T-helper 1 cell treated with Interleukin-12 subunit alpha and Interleukin-12 subunit beta and Interleukin-4 antibody, amounts not matched to agents 30 μg/mL and 1 μg/mL, for 36 hours (primary cell): Measurements from ENCODE around the gene GREB1L.
"Not testable (repeated sequence)": the region's sequence is repeated elsewhere in the genome, so short reads cannot be mapped to it uniquely, and the experiment has no call there.

Source experiments
- H3K27ac Mint-ChIP-seq: one replicate; pipeline ENCODE4 v1.8.0; 2021; ENCODE audit warnings: mild to moderate bottlenecking, mixed read lengths
- H3K27me3 Mint-ChIP-seq: one replicate; pipeline ENCODE4 v1.8.0; 2021; ENCODE audit warnings: low read depth, mixed read lengths
- H3K36me3 Mint-ChIP-seq: one replicate; pipeline ENCODE4 v1.8.0; 2021; ENCODE audit warnings: low read depth, mixed read lengths
- H3K4me1 Mint-ChIP-seq: one replicate; pipeline ENCODE4 v1.8.0; 2021; ENCODE audit warnings: low read depth, mixed read lengths
- H3K4me3 Mint-ChIP-seq: one replicate; pipeline ENCODE4 v1.8.0; 2021; ENCODE audit warnings: mild to moderate bottlenecking, moderate library complexity, mixed read lengths
- H3K9me3 Mint-ChIP-seq: one replicate; pipeline ENCODE4 v1.8.0; 2021; ENCODE audit warnings: mixed read lengths

Gene GREB1L

DNA sequence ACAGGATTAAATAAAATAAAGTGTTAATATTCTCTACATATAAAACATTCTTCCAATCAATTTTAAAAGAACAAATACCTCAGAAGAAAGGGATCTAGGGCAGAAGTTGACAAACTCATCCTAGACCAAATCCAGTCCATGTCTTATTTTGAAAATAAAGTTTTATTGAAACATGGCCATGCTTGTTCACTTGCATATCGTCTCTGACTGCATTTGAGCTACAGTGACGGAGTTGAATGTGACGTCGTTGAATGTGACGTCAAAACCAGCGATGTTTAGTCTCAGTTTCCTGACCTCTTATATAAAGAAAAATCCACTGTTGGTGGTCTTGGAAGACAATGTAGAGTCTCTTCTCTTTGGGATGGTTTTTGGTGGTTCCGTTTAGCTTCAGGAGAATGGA is 33.6 kb downstream of the GREB1L start:
- Mint-ChIP-seq H3K27me3 (no peaks in the 10 kb centered on the region), H3K4me3 (no peak overlapping the region), H3K4me1 (no peaks in the 10 kb centered on the region), H3K36me3 (no peaks in the 10 kb centered on the region), H3K27ac (no peak overlapping the region), H3K9me3 (no peaks in the 10 kb centered on the region)

DNA sequence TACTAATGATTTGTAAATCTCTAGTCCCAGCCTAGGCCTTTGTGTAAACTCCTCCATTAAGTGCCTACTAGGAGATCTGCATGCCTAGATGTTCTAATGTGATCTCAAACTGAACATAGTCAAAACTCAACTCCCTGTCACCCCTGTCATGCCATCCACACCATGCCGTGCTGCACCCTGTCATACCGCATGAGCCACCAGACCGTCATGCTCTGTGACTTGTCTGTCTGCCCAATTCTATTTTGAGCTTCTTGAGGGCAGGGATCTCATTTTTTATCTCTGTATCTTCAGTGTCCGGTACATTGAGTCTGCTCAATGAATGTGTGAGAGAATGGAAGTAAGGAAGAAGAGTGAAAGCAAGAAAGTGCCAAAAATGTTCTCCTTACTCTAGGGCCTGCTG is 35.5 kb downstream of the GREB1L start:
- no peaks in the 10 kb centered on the region for H3K9me3 Mint-ChIP-seq
- H3K4me1 Mint-ChIP-seq, result no peaks in the 10 kb centered on the region
- no peak overlapping the region for H3K4me3 Mint-ChIP-seq
- no peaks in the 10 kb centered on the region for H3K36me3 Mint-ChIP-seq
- H3K27ac Mint-ChIP-seq, result no peak overlapping the region
- H3K27me3 Mint-ChIP-seq, result no peaks in the 10 kb centered on the region

DNA sequence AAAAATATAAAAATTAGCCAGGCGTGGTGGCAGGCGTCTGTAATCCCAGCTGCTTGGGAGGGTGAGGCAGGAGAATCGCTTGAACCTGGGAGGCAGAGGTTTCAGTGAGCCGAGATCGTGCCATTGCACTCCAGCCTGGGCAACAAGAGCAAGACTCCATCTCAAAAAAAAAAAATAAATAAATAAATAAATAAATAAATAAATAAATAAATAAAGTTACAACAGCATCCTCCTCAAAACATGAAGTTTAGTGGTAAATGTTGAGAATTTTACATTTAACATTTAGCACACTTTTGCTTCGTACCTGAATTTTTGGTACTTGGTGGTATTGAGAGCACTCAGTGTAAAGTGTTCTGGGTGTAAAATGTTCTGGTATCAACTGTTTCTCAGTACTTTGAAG is 36.2 kb downstream of the GREB1L start:
- not testable (repeated sequence) for H3K27ac Mint-ChIP-seq, H3K4me1 Mint-ChIP-seq, H3K36me3 Mint-ChIP-seq, H3K9me3 Mint-ChIP-seq, H3K27me3 Mint-ChIP-seq, H3K4me3 Mint-ChIP-seq

DNA sequence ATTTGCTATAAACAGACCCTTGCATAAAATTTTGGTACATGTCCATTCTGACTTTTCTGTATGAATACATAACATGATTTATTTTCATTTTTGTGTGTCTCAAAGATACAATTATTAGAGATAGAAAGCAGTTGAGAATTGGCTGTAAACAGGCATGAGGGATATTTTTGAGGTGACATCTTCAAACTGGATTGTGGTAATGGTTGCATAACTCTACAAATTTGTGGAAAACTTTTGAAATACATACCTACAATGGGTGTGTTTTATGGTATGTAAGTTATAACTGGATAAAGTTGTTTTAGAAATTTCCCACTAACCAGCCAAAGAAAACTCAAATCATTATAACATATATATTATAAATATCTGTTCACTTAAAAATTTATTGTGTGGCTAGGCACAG is 39.6 kb downstream of the GREB1L start:
- H3K27ac Mint-ChIP-seq, result no peak overlapping the region
- H3K9me3 Mint-ChIP-seq, result no peaks in the 10 kb centered on the region
- no peak overlapping the region for H3K4me3 Mint-ChIP-seq
- no peaks in the 10 kb centered on the region for H3K4me1 Mint-ChIP-seq
- no peaks in the 10 kb centered on the region for H3K27me3 Mint-ChIP-seq
- H3K36me3 Mint-ChIP-seq, result no peaks in the 10 kb centered on the region

DNA sequence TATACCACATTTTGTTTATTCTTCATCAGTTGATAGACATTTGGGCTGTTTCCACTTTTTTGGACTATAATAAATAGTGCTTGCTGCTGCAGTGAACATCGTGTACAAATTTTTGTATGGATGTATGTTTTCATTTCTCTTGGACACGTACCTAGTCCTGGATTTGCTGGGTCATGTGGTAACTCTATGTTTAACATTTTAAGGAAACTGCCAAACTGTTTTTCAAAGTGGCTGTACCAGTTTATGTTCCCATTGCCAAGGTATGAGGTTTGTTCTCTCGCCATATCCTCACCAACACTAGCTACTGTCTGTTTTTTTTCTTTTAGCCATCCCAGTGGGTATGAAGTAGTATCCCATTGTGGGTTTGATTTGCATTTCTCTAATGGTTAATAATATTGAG is 42.5 kb downstream of the GREB1L start:
- no peaks in the 10 kb centered on the region for H3K9me3 Mint-ChIP-seq
- H3K36me3 Mint-ChIP-seq, result no peaks in the 10 kb centered on the region
- H3K27ac Mint-ChIP-seq, result no peak overlapping the region
- no peaks in the 10 kb centered on the region for H3K27me3 Mint-ChIP-seq
- no peak overlapping the region for H3K4me3 Mint-ChIP-seq
- H3K4me1 Mint-ChIP-seq, result no peaks in the 10 kb centered on the region

DNA sequence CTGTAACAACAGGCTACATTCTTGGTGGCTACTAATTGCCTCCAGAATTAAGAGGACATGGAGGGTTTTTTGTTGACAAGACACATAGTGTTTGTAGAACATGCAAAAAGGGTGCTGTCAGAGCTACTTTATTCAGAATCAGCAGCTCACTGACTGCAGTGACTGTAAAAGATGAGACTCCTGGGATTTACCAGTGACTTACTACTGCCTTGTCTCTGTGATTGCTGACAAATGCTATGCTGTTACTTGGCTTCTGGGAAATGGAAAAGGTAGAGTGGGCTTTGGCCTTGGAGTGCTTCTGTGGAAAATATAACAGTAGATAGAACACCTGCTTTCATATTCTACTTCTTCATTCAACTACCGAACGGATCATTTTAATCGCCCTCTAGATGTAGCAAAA is 47.8 kb downstream of the GREB1L start:
- no peak overlapping the region for H3K27ac Mint-ChIP-seq
- no peaks in the 10 kb centered on the region for H3K36me3 Mint-ChIP-seq
- H3K27me3 Mint-ChIP-seq, result no peaks in the 10 kb centered on the region
- H3K4me1 Mint-ChIP-seq, result no peaks in the 10 kb centered on the region
- H3K9me3 Mint-ChIP-seq, result no peaks in the 10 kb centered on the region
- H3K4me3 Mint-ChIP-seq, result no peak overlapping the region

DNA sequence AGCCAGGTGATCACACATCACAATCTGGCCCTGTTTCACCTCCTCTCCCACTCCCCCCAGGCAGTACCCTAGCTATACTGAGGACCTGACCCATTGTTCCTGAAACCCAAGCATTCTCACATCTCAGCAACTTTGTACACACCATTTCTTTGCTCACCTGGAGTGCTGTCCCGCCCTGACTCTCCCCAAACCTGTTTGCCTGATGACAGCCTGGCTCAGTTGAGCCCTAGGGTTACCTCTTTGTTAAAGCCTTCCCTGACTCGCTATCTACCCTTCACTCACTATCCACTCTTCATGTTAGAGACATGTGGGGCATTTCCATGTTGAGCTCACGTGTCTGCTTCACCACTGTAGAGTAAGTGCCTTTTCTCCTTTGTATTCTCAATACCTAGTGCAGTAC is 49.1 kb downstream of the GREB1L start:
- Mint-ChIP-seq H3K4me3 (no peak overlapping the region), H3K27ac (no peak overlapping the region), H3K4me1 (no peaks in the 10 kb centered on the region), H3K36me3 (no peaks in the 10 kb centered on the region), H3K27me3 (no peaks in the 10 kb centered on the region), H3K9me3 (no peaks in the 10 kb centered on the region)

DNA sequence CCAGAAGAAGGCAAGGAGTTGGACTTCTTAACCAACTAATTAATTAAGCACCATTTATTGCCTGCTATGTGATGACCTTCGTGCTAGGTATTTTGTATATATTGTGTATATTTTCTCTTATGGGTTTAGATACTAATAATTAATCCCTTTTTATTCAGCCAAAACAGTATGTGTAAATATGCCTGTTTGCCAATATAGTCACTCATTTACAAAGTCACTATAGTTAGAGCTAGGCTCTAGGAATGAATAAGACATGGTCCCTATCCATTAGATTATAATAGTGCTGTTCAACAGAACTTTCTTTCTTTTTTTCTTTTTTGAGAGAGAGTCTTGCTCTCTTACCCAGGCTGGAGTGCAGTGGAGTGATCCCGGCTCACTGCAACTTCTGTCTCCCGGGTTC is 51.4 kb downstream of the GREB1L start:
- no peaks in the 10 kb centered on the region for H3K9me3 Mint-ChIP-seq
- no peak overlapping the region for H3K27ac Mint-ChIP-seq
- no peaks in the 10 kb centered on the region for H3K4me1 Mint-ChIP-seq
- H3K4me3 Mint-ChIP-seq, result no peak overlapping the region
- no peaks in the 10 kb centered on the region for H3K27me3 Mint-ChIP-seq
- no peaks in the 10 kb centered on the region for H3K36me3 Mint-ChIP-seq

DNA sequence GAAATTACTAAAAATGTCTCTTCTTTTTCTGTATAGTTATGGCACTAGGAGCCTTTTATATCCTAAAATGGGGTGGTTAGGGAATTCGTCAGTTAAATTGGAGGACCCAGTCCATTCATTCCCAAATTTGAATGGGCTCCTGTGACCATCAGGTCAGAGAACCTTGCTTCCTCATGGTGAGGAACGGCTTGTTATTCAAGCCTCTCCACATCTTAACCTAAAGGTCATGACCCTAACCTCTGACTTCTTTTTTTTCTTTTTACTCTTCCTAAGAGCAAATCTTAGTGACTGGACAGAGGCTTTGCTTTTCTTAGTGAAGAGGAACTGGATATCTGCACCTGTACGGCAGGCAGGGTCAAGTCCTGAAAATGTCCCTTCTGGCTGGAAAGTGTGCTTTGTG is 53.1 kb downstream of the GREB1L start:
- no peak overlapping the region for H3K4me3 Mint-ChIP-seq
- H3K27me3 Mint-ChIP-seq, result no peaks in the 10 kb centered on the region
- H3K9me3 Mint-ChIP-seq, result no peaks in the 10 kb centered on the region
- H3K36me3 Mint-ChIP-seq, result no peaks in the 10 kb centered on the region
- no peak overlapping the region for H3K27ac Mint-ChIP-seq
- no peaks in the 10 kb centered on the region for H3K4me1 Mint-ChIP-seq

DNA sequence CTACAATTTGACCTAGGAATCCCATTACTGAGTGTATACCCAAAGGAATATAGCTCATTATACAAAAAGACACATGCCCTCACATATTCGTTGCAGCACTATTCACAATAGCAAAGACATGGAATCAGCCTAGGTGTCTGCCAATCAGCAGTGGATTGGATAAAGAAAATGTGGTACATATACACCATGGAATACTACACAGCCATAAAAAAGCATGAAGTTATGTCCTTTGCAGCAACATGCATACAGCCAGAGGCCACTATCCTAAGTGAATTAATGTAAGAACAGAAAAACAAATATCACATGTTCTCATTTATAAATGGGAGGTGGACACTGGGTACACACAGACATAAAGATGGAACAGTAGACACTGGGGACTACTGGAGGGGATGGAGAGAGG is 54.0 kb downstream of the GREB1L start:
- no peak overlapping the region for H3K27ac Mint-ChIP-seq
- no peak overlapping the region for H3K4me3 Mint-ChIP-seq
- no peaks in the 10 kb centered on the region for H3K27me3 Mint-ChIP-seq
- no peaks in the 10 kb centered on the region for H3K9me3 Mint-ChIP-seq
- H3K36me3 Mint-ChIP-seq, result no peaks in the 10 kb centered on the region
- no peaks in the 10 kb centered on the region for H3K4me1 Mint-ChIP-seq

DNA sequence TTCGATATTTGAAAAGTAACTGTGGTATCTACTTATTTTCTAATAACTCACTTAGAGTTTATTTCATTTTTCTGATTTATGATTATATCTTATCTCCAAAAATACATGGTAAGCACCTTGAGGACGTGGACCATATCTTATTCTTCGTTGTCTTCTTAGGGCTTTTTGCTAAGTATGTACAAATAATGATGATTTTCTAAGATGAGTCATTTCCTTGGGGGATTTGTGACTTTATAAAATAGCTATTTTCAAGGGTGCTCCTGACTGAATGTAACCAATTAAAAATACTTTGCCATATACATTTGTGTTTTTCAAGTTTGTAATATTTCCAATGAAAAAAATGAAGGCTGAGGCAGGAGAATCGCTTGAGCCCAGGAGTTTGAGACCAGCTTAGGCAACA is 56.3 kb downstream of the GREB1L start:
- Mint-ChIP-seq H3K27ac (no peak overlapping the region), H3K9me3 (no peaks in the 10 kb centered on the region), H3K4me1 (no peaks in the 10 kb centered on the region), H3K4me3 (no peak overlapping the region), H3K36me3 (no peaks in the 10 kb centered on the region), H3K27me3 (no peaks in the 10 kb centered on the region)

DNA sequence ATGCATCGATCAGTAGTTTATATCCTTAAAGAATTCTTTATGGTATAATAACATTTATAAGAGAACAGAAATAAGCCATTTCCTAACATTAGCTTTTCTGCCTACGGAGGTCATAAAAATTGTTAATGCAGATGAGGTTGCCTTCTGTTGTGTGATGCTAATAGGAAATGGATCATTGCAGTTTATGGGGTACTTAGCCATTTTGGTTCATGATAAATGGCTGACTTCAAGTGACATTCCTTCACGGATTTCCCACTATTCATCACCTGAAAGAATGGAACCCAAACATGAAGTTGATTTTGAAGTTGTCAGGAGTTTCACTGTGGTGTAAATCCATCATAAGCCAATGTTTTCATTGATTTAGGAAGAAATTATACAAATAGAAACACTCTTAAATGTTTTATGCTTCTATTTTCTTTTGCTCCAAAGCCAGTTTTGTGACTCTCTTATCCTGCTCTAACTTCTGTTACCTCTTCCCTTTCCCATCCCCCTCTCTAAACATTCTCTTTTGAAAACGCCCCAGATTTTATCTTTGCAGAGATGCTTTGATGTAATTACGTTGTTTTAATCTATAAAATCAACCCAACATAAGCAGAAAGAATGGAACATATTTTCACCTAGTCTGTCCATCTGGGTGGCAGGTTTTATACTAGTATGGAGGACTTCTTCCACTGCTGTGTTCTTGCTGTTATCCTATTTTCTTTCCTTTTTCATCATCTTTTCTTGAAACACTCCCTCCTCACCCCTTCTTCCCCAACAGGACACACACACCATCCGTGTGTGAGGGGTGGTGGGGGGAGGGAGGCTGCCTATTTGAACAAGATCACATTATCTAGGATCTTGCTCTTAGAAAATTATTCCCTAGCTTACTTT is 58.2 kb downstream of the GREB1L start:
- Mint-ChIP-seq H3K36me3 (no peaks in the 10 kb centered on the region), H3K27me3 (no peaks in the 10 kb centered on the region), H3K4me1 (no peaks in the 10 kb centered on the region), H3K9me3 (no peaks in the 10 kb centered on the region), H3K27ac (no peak overlapping the region), H3K4me3 (no peak overlapping the region)

DNA sequence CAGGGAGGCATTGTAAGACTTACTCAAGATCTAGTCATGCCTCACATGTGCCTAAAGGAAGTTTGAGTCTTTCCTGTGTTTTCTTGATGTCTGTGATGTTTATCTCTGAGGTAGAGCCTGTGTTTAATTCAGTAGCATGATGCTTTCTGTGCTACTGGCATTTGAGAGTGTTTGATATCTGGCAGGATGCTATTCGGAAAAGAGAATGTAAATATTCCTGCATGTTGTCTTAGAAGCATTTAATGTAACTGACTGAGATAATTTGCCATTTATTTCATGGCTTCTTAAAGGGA is 58.8 kb downstream of the GREB1L start:
- Mint-ChIP-seq H3K36me3 (no peaks in the 10 kb centered on the region), H3K27me3 (no peaks in the 10 kb centered on the region), H3K4me1 (no peaks in the 10 kb centered on the region), H3K9me3 (no peaks in the 10 kb centered on the region), H3K4me3 (no peak overlapping the region), H3K27ac (no peak overlapping the region)

DNA sequence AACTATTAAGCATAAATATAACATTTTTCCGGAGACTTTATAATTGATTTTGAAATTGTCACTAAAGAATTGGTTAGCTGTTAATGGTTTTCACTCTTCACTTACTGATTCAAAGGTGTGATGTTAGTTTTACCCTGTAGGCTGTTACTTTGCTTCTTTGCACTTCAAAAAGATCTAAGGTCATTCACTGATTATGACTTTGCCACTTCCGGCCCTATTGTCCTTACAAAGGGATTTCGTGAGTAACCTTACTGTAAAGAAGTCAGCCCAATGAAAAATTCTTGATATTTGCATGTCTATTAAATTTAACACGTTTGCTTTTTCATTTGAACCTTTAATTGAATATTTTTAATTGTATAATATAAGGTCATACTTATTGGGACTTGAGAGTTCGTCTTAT is 61.4 kb downstream of the GREB1L start:
- no peak overlapping the region for H3K4me3 Mint-ChIP-seq
- no peaks in the 10 kb centered on the region for H3K36me3 Mint-ChIP-seq

DNA sequence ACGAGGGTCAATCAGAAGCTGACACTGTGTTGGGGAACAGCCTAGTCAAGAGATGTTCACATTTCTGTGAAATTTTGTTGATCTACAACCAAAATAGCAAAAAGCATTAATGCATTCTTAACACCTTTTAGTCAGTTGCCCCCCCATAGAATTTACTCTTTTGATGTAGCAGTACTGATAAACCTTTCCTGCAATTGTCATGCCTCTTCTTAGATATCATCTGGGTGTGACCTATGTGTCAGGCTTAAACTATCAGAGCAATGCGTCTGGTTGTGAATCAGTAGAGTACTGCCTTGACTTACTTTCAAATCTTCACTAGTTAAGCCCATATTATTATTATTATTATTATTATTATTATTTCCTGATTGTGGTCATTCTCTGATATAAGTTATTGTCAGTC is 61.9 kb downstream of the GREB1L start:
- H3K27ac Mint-ChIP-seq, result no peak overlapping the region
- H3K4me1 Mint-ChIP-seq, result no peaks in the 10 kb centered on the region
- no peaks in the 10 kb centered on the region for H3K27me3 Mint-ChIP-seq
- H3K9me3 Mint-ChIP-seq, result no peaks in the 10 kb centered on the region
- H3K36me3 Mint-ChIP-seq, result no peaks in the 10 kb centered on the region
- no peak overlapping the region for H3K4me3 Mint-ChIP-seq

More for the DNA sequence above, 61.4 kb downstream of the GREB1L start:
- no peaks in the 10 kb centered on the region for H3K27me3 Mint-ChIP-seq
- H3K9me3 Mint-ChIP-seq, result no peaks in the 10 kb centered on the region
- H3K4me1 Mint-ChIP-seq, result no peaks in the 10 kb centered on the region
- no peak overlapping the region for H3K27ac Mint-ChIP-seq

DNA sequence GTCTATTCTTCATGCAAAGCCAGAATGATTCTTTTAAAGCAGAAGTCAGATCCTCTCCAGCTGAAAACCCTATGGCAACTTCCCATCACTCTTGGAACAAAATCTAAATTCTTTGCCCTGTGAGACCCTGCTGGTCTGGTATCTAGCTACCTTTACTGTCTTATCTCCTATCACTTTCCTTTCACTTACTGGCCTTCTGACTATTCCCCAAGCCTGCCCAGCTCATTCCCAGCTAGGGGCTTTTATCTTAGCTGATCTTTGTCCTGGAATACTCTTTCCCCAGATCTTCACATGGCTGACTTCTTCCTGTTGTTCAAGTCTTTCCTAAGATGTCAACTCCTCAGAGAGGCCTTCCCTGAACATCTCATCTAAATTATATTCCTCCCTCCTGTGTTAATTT is 63.6 kb downstream of the GREB1L start:
- Mint-ChIP-seq H3K27ac (no peak overlapping the region), H3K27me3 (no peaks in the 10 kb centered on the region), H3K9me3 (no peaks in the 10 kb centered on the region), H3K36me3 (no peaks in the 10 kb centered on the region), H3K4me1 (no peaks in the 10 kb centered on the region), H3K4me3 (no peak overlapping the region)
